NCI-H1092 (cell line): ENCODE data around the gene DLG2.
"Not testable (repeated sequence)": the region's sequence is repeated elsewhere in the genome, so short reads cannot be mapped to it uniquely, and the experiment has no call there.

Source experiments
- DNase-seq: peaks from one replicate; lab custom pipeline; 2025; lab: John Stamatoyannopoulos, UW

Gene DLG2

DNA sequence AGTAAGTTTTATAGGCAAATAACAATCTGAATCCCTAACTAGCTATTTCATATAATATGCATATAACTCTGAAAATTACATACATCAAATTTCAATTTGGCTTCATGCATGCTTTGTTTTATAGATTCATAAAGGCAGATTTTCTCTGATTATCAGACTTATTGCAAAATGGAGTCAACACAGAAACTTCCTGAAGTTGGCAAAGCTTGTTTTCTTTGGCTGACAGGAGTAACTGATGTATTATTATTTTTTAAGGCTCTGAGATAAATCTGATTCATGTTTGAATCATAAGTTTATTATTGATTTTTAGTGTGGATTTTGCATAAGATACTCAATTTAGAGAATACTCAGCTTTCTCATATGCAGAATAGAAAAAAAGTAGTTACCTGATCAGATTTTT, 1984.6 kb downstream of the DLG2 start:
- DNase-seq = no peak

GRCh38 chr11:83641511-83641910, 1985.6 kb downstream of the DLG2 start:
- no peak for DNase-seq

- DNase-seq = no peak
Measured at GRCh38 chr11:83639995-83640758, 1987.0 kb downstream of the DLG2 start.

DNA sequence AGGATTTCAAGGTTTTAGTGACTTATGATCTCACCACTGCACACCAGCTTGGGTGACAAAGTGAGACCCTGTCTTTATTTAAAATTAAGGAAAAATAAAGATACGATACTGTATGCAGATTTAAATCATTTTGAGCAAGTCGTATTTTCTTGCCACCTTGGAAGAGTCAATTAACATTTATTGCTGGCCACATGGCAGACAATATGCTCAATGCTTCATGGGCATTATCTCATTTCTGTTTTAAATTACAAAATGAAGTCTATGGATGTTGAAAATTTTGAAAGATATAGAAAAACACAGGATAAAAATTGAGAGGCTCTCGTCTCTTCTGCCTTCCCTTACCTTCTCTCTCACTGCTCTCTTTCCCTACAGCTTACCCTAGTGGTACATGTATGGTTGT, 1992.0 kb downstream of the DLG2 start:
- no peak for DNase-seq

DNA sequence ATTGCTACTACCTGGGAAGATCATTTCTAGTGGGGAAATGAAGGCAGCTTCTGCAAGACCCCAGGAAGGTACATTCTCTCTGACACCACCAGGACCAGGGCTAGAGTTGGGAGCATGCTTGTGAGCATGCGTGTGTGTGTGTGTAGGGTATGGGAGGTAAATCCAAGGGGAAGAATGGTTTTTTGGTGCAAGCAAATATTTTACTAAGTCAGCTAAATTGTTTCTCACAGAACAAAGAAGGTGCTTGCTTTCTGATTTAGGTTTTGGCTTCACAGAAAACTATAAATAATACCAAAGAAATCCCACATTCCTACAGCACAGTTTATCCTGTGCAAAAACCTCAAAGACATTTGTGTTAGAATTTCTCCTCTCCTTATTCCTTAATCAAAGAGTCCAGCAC, 1996.9 kb downstream of the DLG2 start:
- no peak for DNase-seq

DNA sequence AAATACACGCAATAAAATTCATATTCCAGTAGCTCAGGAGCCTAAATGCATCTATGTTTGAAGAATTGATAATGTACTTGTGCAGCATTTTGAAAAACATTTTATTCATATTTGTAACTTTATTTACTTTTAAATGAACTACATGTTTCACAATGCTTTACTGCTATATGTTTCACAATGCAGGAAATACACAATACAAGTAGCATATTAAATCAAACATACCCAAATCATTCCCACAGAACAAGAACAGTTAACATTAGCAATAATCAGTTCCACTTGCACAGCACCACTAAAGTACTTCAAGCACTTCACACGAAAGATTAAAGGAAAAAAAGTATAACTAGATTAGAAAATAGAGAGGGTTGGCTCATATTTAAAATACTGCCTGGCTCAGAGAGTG, 1997.4 kb downstream of the DLG2 start:
- DNase-seq = no peak

DNA sequence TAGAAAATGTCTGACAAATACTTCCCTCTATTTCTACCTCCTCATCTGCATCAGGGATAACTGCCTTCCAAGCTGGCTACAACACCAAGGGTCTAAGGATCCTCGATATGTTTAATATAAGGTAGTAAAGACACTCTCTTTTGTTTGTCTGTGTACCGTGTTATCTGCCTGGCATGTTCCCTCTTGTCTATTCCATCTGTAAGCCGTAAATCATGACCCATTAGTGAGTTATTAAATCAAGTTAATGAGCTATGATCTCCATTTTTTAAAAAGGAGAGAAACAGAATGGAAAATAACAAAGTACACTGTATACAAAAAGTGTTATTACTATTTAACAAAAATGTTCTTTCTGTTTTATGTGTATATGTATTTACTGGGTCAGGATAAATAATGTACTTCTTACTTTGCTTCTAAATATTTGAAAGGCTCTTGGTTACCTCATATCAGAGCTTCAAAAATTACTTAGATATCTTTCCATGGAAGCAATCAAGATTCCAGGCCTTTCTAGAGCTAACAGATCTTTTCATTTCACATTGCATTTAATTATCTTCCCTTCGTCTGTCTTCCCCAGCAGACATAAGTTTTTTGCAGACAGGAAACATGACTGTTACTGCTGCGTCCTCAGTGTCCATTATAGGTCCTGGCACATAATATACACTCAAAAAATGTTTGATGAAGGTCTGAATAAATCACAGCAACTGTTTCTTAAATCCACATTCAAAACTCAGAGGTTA, 1998.4 kb downstream of the DLG2 start:
- DNase-seq = no peak

GRCh38 chr11:83625336-83625735, 2001.8 kb downstream of the DLG2 start:
- DNase-seq = no peak

- DNase-seq = no peak
Measured at GRCh38 chr11:83617671-83618070, 2009.5 kb downstream of the DLG2 start.

- no peak for DNase-seq
Measured at GRCh38 chr11:83613767-83614121, 2013.4 kb downstream of the DLG2 start.

DNA sequence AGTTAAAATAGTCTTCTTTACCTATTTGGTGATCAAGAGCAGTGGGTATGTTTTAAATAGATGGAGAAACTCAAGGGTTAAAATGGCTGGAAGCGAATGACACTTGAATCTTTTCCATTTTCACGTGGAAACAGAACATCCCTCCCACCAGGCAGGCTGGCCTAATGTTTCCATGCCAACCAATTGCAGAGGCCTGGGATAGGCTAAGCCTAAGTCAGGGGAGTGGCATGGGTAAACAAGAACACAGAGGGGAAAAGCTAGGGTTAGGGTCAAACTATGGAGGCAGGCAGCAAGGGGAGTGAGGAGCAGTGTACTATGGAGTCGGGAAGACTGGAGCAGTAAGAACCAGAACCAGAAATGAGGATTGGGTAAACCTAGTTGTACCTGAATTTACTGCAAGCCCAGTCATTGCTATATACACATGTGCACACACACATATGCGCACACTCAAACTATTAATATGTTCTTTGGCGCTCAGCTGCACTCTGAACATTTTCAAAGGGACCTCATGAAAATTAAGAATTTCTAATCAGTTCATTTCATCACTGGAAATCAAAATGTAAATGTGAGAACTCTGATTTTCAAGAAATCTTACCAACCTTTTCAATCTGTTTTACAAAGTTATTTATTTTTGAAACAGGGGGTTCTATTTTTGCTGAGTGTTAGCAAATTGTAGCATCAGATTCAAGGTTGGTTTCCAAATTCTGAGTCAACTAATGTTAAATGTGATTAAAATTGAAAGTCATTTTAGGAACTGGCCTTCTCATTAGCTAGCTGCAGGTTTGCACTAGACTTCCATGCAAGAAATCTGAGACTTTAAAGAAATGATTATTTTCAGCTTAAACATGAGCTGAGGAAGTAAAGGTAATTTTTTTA, 2014.0 kb downstream of the DLG2 start:
- DNase-seq = no peak

DNA sequence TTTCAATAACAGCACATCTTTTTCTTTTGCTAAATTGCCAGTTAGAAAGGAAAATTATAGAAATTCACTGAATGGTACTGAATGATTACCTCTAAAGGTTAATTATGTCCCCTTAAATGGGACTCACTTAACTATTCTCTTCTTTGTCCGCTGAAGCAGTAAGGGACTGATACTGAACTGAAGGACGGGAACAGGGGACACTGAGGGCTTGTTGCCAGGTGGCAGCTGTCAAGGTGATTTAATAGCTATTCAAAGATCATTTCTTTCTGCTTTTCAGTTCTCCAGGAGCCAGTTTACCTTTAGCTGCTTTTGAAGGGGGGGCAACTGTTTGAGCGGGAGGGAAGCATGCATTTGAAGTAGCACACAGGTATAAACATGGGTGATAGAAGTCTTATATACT, 2015.5 kb downstream of the DLG2 start:
- DNase-seq = no peak

- DNase-seq = no peak
Measured at GRCh38 chr11:83611031-83611430, 2016.1 kb downstream of the DLG2 start.

DNA sequence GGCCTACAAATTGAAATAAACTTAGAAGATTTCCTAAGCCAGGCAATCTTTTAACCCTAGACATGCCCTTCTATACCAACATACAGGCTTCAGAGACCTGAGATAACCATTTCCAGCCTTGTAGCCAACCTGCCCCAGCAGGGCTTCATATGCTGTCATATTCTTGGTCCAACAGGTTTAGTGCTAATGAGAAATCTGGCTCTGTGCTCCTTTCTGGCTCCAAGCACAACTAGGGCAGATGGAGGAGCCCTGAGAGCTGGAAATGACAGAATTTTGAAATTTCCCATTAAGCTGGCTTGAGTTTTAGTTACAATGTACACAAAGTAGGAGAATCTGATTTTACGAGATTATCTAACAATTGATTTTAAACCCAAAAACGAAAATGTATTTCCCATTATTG, 2018.0 kb downstream of the DLG2 start:
- no peak for DNase-seq

GRCh38 chr11:83608571-83608970, 2018.6 kb downstream of the DLG2 start:
- no peak for DNase-seq

GRCh38 chr11:83601914-83602527, 2025.1 kb downstream of the DLG2 start:
- DNase-seq = no peak

DNA sequence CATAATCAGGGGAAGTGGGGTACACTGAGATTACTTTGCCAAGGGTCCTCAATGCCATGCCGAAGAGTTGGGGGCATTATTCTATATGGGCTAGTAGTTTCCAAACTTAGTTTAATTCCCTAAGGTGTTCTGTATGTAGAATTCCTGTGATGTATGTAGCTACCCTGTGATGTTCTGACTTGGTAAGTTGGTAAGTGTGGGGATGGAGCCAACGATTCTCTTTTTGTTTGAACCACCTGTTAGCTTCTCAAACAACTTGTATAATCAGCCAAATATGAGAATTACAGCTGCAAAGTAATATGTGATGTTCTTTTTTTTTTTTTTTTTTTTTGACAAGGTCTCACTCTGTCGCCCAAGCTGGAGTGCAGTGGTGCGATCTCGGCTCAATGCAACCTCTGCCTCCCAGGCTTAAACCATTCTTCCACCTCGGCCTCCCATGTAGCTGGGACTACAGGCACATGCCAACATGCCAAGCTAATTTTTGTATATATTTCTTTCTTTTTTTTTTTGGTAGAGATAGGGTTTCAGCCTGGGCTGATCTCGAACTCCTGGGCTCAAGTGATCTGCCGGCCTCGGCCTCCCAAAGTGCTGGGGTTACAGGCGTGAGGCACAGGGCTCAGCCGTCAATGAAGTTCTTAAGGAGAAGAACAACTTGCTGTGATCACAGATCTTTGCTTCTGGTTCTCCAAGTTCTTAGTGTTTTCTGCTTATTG, 2025.8 kb downstream of the DLG2 start:
- DNase-seq = no peak

DNA sequence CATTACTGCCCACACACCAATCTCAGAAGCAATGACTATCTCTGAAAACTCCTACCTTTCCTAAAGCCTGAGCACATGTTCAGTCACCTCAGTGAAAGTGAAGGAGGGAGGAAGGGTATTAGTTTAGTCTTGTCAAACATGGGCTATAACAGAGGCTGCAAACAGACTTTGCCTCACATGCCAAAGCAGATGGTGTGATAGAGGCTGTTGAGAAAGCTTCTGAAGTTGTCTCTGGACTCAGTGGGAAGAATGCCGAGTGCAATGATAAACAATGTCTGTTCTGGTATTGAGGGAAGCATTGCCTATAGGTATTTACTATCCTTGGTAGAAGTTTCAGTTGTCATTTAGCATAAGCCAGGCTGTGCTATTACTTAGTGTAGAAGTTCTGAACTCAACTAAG, 2026.5 kb downstream of the DLG2 start:
- no peak for DNase-seq

- no peak for DNase-seq
Measured at GRCh38 chr11:83599066-83599465, 2028.1 kb downstream of the DLG2 start.

- not testable (repeated sequence) for DNase-seq
Measured at GRCh38 chr11:83587797-83588196, 2039.3 kb downstream of the DLG2 start.

GRCh38 chr11:83583757-83584366, 2043.3 kb downstream of the DLG2 start:
- DNase-seq = no peak
